ENCODE measurements around the gene ARHGEF35. TPM values are rescaled to one million over a fixed set of nuclear protein-coding genes. Genes with fewer than 3 reads are reported as not detected.
"Not testable (repeated sequence)": the region's sequence is repeated elsewhere in the genome, so short reads cannot be mapped to it uniquely, and the experiment has no call there.

Gene ARHGEF35
- total RNA-seq, 1 donor from 2014 or later, result 3.9 TPM

DNA sequence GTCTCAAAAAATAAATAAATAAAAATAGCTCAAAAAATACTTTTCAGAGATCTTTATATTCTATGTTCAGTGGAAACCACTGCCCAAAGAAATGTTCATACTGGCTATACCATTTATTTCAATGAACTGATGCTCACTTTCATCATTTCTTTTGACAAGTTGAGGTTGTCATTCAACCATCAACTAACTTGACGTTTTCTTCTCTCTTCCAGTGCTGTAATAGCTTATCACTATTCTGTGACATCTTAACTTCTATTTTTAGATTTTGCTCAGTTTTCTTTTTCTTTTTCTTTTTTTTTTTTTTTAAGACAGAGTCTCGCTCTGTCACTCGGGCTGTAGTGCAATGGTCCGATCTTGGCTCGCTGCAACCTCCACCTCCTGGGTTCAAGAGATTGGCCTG is 21.0 kb downstream of the ARHGEF35 start:
- H3K27ac Mint-ChIP-seq, result no peak overlapping the region
- DNase-seq (no peak), ATAC-seq (ENCODE audit: low read depth) (no peak)
- CTCF ChIA-PET, result interaction anchor here (0.7 kb wide), 1 partner anchor 217 kb away, joined by 3 read pairs; no protein-coding TSS in a partner anchor
- peaks cover 2% of the 10 kb centered on the region for H3K36me3 Mint-ChIP-seq (ENCODE audit: low read depth)
- TF ChIP-seq, protein P1, sequence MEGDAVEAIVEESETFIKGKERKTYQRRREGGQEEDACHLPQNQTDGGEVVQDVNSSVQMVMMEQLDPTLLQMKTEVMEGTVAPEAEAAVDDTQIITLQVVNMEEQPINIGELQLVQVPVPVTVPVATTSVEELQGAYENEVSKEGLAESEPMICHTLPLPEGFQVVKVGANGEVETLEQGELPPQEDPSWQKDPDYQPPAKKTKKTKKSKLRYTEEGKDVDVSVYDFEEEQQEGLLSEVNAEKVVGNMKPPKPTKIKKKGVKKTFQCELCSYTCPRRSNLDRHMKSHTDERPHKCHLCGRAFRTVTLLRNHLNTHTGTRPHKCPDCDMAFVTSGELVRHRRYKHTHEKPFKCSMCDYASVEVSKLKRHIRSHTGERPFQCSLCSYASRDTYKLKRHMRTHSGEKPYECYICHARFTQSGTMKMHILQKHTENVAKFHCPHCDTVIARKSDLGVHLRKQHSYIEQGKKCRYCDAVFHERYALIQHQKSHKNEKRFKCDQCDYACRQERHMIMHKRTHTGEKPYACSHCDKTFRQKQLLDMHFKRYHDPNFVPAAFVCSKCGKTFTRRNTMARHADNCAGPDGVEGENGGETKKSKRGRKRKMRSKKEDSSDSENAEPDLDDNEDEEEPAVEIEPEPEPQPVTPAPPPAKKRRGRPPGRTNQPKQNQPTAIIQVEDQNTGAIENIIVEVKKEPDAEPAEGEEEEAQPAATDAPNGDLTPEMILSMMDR (IDR thresholded peaks at IDR 0.05), result no peak
- POLR2A ChIA-PET, result no interaction called here
- H3K4me1 Mint-ChIP-seq, result peaks cover 3% of the 10 kb centered on the region
- peaks cover 7% of the 10 kb centered on the region for H3K27me3 Mint-ChIP-seq
- H3K4me3 Mint-ChIP-seq, result no peak overlapping the region
- peaks cover 7% of the 10 kb centered on the region for H3K9me3 Mint-ChIP-seq
- intact Hi-C loops (cut with micrococcal nuclease), result no loop called here

DNA sequence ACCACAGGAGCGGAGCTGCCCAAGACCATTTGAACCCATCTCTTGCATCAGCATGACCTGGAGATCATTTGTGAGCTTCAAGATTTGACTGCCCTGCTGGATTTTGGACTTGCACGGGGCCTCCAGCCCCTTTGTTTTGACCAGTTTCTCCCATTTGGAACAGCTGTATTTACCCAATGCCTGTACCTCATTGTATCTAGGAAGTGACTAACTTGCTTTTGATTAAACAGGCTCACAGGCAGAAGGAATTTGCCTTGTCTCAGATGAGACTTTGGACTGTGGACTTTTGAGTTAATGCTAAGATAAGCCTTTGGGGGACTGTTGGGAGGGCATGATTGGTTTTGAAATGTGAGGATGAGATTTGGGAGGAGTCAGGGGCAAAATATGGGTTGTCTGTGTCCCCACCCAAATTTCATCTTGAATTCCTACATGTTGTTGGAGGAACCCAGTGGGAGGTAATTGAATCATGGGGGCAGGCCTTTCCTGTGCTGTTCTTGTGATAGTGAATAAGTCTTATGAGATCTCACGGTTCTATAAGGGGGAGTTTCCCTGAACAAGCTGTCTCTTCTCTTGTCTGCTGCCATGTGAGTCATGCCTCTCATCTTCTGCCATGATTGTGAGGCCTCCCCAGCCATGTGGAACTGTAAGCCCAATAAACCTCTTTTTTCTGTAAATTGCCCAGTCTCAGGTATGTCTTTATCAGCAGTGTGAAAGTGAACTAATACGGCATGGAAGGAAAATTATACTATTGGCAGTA is 23.9 kb downstream of the ARHGEF35 start:
- not testable (repeated sequence) for H3K27ac Mint-ChIP-seq

GRCh38 chr7:144164784-144165183 is 30.8 kb downstream of the ARHGEF35 start:
- intact Hi-C loops (cut with micrococcal nuclease), result loop anchor here (2.0 kb wide), 1 partner anchor 24 kb away; no protein-coding TSS in a partner anchor
- ChIA-PET POLR2A (no interaction called here), CTCF (no interaction called here)
- peaks cover 12% of the 10 kb centered on the region for H3K27me3 Mint-ChIP-seq
- no peaks in the 10 kb centered on the region for H3K9me3 Mint-ChIP-seq
- H3K36me3 Mint-ChIP-seq (ENCODE audit: low read depth), result no peaks in the 10 kb centered on the region
- no peak overlapping the region for H3K4me3 Mint-ChIP-seq
- no peaks in the 10 kb centered on the region for H3K4me1 Mint-ChIP-seq
- no peak overlapping the region for H3K27ac Mint-ChIP-seq
- ATAC-seq (ENCODE audit: low read depth), result no peak
- no peak for DNase-seq
- TF ChIP-seq, protein P1 (IDR thresholded peaks at IDR 0.05), result no peak

More for the DNA sequence above, 23.9 kb downstream of the ARHGEF35 start:
- H3K4me3 Mint-ChIP-seq; H3K4me1 Mint-ChIP-seq; H3K9me3 Mint-ChIP-seq; DNase-seq; POLR2A ChIA-PET; intact Hi-C loops (cut with micrococcal nuclease); CTCF ChIA-PET; H3K36me3 Mint-ChIP-seq (ENCODE audit: low read depth); H3K27me3 Mint-ChIP-seq; ATAC-seq (ENCODE audit: low read depth): not testable (repeated sequence)

- intact Hi-C loops (cut with micrococcal nuclease), result no loop called here
- CTCF ChIA-PET, result no interaction called here
- H3K36me3 Mint-ChIP-seq (ENCODE audit: low read depth), result no peaks in the 10 kb centered on the region
- H3K9me3 Mint-ChIP-seq, result no peaks in the 10 kb centered on the region
- H3K27ac Mint-ChIP-seq, result no peak overlapping the region
- peaks cover 17% of the 10 kb centered on the region for H3K27me3 Mint-ChIP-seq
- POLR2A ChIA-PET, result no interaction called here
- no peak overlapping the region for H3K4me3 Mint-ChIP-seq
- DNase-seq (no peak), ATAC-seq (ENCODE audit: low read depth) (no peak)
- TF ChIP-seq, protein P1 (IDR thresholded peaks at IDR 0.05), result no peak
- H3K4me1 Mint-ChIP-seq, result no peaks in the 10 kb centered on the region
Measured at GRCh38 chr7:144158861-144159260, 36.8 kb downstream of the ARHGEF35 start.

DNA sequence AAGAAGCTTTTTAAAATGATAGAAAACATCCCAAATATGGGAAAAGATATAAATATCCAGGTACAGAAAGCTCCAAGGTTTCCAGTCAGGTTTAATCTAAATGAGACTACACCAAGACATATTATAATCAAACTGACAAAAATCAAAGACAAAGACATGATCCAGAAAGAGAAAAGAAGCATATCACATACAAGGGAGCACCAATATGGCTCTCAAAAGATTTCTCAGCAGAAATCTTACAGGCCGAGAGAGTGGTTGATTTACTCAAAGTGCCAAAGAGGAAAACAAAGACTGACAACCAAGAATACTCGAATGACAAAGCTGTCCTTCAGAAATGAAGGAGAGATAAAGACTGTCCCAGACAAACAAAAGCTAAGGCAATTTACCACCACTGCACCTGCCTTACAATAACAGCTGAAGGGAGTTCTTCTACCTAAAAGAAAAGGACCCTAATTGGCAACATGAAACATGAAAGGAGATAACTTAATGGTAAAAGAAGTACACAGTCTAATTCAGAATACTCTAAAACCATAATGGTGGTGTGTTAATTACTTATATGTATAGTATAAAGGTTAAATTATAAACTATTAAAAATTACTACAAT is 47.3 kb downstream of the ARHGEF35 start:
- TF ChIP-seq, protein P1 (IDR thresholded peaks at IDR 0.05), result no peak
- H3K4me3 Mint-ChIP-seq, result no peak overlapping the region
- H3K27ac Mint-ChIP-seq, result no peak overlapping the region
- ChIA-PET POLR2A (no interaction called here), CTCF (no interaction called here)
- no peaks in the 10 kb centered on the region for H3K36me3 Mint-ChIP-seq (ENCODE audit: low read depth)
- no peak for ATAC-seq (ENCODE audit: low read depth)
- no peaks in the 10 kb centered on the region for H3K4me1 Mint-ChIP-seq
- peaks cover 10% of the 10 kb centered on the region for H3K27me3 Mint-ChIP-seq
- intact Hi-C loops (cut with micrococcal nuclease), result no loop called here
- DNase-seq, result no peak
- H3K9me3 Mint-ChIP-seq, result peaks cover 39% of the 10 kb centered on the region

Data from activated B cell treated with CpG ODN at 0.5 μM for 24 hours (primary cell).